Trophoblast cell (in vitro differentiated cells and primary cell): ENCODE results near the gene SCN2B.

Experiments
- DNase-seq, 2 donors: peaks; one replicate each; pipeline ENCODE4 v3.0.0-alpha.2; 2016
- H2AFZ ChIP-seq: 2 replicates; pipeline ENCODE4 v1.6.1; 2013; ENCODE audit warnings: low read length, moderate library complexity, mild to moderate bottlenecking; ENCODE audit not compliant: insufficient read depth, poor library complexity
- H2AK5ac ChIP-seq: 2 replicates; pipeline ENCODE4 v1.6.1; 2013; ENCODE audit warnings: mild to moderate bottlenecking, low read length
- H2BK120ac ChIP-seq: 2 replicates; pipeline ENCODE4 v1.6.1; 2013; ENCODE audit warnings: low read length, mild to moderate bottlenecking, moderate library complexity; ENCODE audit not compliant: insufficient read depth, poor library complexity
- H2BK12ac ChIP-seq: 2 replicates; pipeline ENCODE4 v1.6.1; 2013; ENCODE audit warnings: mild to moderate bottlenecking, low read length, moderate library complexity
- H2BK5ac ChIP-seq: 2 replicates; pipeline ENCODE4 v1.6.1; 2013; ENCODE audit warnings: low read length, low read depth, moderate library complexity, mild to moderate bottlenecking; ENCODE audit not compliant: poor library complexity
- H3K14ac ChIP-seq: 2 replicates; pipeline ENCODE4 v1.6.1; 2013; ENCODE audit warnings: mild to moderate bottlenecking, low read length
- H3K18ac ChIP-seq: 2 replicates; pipeline ENCODE4 v1.6.1; 2013; ENCODE audit warnings: mild to moderate bottlenecking, low read length
- H3K23ac ChIP-seq: 2 replicates; pipeline ENCODE4 v1.6.1; 2013; ENCODE audit warnings: low read length
- H3K27ac ChIP-seq: 2 replicates; pipeline ENCODE4 v1.5.1; 2013; ENCODE audit warnings: low read depth, mild to moderate bottlenecking, inconsistent platforms, low read length, moderate library complexity
- H3K27me3 ChIP-seq: 2 replicates; pipeline ENCODE4 v1.6.1; 2013; ENCODE audit warnings: inconsistent platforms, mild to moderate bottlenecking, low read length, moderate library complexity; ENCODE audit not compliant: insufficient read depth
- H3K36me3 ChIP-seq, 2 experiments: 1 replicate in 1 of 2; 2 replicates in 1 of 2; pipeline ENCODE4 v1.6.1; 2013; ENCODE audit warnings: low read length in 2 of 2, mild to moderate bottlenecking in 2 of 2, moderate library complexity in 1 of 2; ENCODE audit not compliant: insufficient read depth in 2 of 2, control insufficient read depth in 1 of 2
- H3K4ac ChIP-seq: 2 replicates; pipeline ENCODE4 v1.6.1; 2013; ENCODE audit warnings: low read depth, mild to moderate bottlenecking, low read length, moderate library complexity
- H3K4me1 ChIP-seq, 2 experiments: 1 replicate in 1 of 2; 2 replicates in 1 of 2; pipeline ENCODE4 v1.6.1; 2013; ENCODE audit warnings: low read length in 2 of 2, mild to moderate bottlenecking in 2 of 2, moderate library complexity in 1 of 2; ENCODE audit not compliant: insufficient read depth in 2 of 2, control insufficient read depth in 1 of 2
- H3K4me2 ChIP-seq: 2 replicates; pipeline ENCODE4 v1.6.1; 2013; ENCODE audit warnings: inconsistent platforms, mild to moderate bottlenecking, low read length, moderate library complexity
- H3K4me3 ChIP-seq: 2 replicates; pipeline ENCODE4 v1.5.1; 2013; ENCODE audit warnings: mild to moderate bottlenecking, low read depth, low read length, inconsistent platforms
- H3K79me1 ChIP-seq: one replicate; pipeline ENCODE4 v1.6.1; 2013; ENCODE audit warnings: low read length
- H3K79me2 ChIP-seq: 2 replicates; pipeline ENCODE4 v1.6.1; 2013; ENCODE audit warnings: low read length, mild to moderate bottlenecking; ENCODE audit not compliant: control insufficient read depth, insufficient read depth, poor library complexity
- H3K9ac ChIP-seq: 2 replicates; pipeline ENCODE4 v1.6.1; 2013; ENCODE audit warnings: mild to moderate bottlenecking, low read length
- H3K9me3 ChIP-seq: 2 replicates; pipeline ENCODE4 v1.6.1; 2013; ENCODE audit warnings: low read depth, mild to moderate bottlenecking, control low read depth, inconsistent platforms, low read length; ENCODE audit not compliant: insufficient read depth
- H4K12ac ChIP-seq: 2 replicates; pipeline ENCODE4 v1.6.1; 2013; ENCODE audit warnings: low read depth, mild to moderate bottlenecking, low read length, moderate library complexity
- H4K8ac ChIP-seq: 2 replicates; pipeline ENCODE4 v1.6.1; 2013; ENCODE audit warnings: low read depth, mild to moderate bottlenecking, low read length, moderate library complexity
- H4K91ac ChIP-seq: one replicate; pipeline ENCODE4 v1.6.1; 2013; ENCODE audit warnings: low read depth, mild to moderate bottlenecking, low read length, moderate library complexity
- WGBS: extraction: QIAGEN DNeasy Blood & Tissue Kit; methylation state at CpG from one replicate; pipeline ENCODE4 v1.1.7; 2013; ENCODE audit warnings: missing lambda C conversion rate; ENCODE audit not compliant: insufficient read length, insufficient coverage; ENCODE audit errors: extremely low coverage; 5-methylcytosine and 5-hydroxymethylcytosine counted together

Gene SCN2B

DNA sequence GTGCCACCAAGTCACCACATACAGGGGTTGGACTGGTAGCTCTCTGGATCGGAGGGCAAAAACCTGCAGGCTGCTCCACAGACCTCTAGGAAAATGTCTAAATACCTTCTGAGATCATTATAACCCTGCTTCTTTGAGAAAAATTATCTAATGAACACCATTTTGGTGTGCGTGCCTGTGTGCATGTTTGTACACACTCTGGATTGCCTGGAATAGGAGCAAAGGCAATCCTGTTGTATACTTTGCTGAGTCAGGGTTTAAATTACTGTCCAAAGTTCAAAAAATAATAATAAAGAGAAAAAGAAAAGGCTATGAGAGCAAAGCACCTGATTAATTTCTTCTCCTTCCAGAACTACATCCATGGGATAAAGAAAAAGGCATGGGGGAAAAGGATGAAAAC, 37.3 kb upstream of the SCN2B start:
- Histone ChIP-seq H2AFZ (no peak overlapping the region), H3K18ac (no peak overlapping the region), H2AK5ac (no peak overlapping the region), H4K8ac (no peak overlapping the region), H2BK5ac (no peak overlapping the region), H3K27me3 (no peaks in the 10 kb centered on the region), H3K9me3 (no peaks in the 10 kb centered on the region), H3K4me1 (peaks cover 0 to 2% of the 10 kb centered on the region in 2 experiments), H4K91ac (no peak overlapping the region), H3K4me2 (no peak overlapping the region), H2BK12ac (no peak overlapping the region), H3K79me1 (no peaks in the 10 kb centered on the region), H3K4me3 (no peak overlapping the region), H4K12ac (no peak overlapping the region), H3K4ac (no peak overlapping the region), H3K27ac (no peak overlapping the region), H3K14ac (no peak overlapping the region), H3K36me3 (no peaks in the 10 kb centered on the region), H2BK120ac (no peak overlapping the region), H3K9ac (no peak overlapping the region), H3K79me2 (no peaks in the 10 kb centered on the region), H3K23ac (no peak overlapping the region)
- no CpG with 5 or more reads among the region's 2 CpGs for WGBS
- no peak for DNase-seq

GRCh38 chr11:118213201-118213600, 36.8 kb upstream of the SCN2B start:
- no peak overlapping the region for H2BK120ac ChIP-seq
- no peak overlapping the region for H3K9ac ChIP-seq
- no peak overlapping the region for H3K4me3 ChIP-seq
- no peak overlapping the region for H4K12ac ChIP-seq
- WGBS, result no CpG with 5 or more reads among the region's 4 CpGs
- H3K27me3 ChIP-seq, result no peaks in the 10 kb centered on the region
- H2BK5ac ChIP-seq, result no peak overlapping the region
- no peak overlapping the region for H3K23ac ChIP-seq
- no peaks in the 10 kb centered on the region for H3K9me3 ChIP-seq
- H3K79me1 ChIP-seq, result no peaks in the 10 kb centered on the region
- H2AK5ac ChIP-seq, result no peak overlapping the region
- no peaks in the 10 kb centered on the region for H3K36me3 ChIP-seq
- H2AFZ ChIP-seq, result no peak overlapping the region
- H2BK12ac ChIP-seq, result no peak overlapping the region
- peaks cover 0 to 2% of the 10 kb centered on the region in 2 experiments for H3K4me1 ChIP-seq
- DNase-seq, result no peak
- no peak overlapping the region for H3K18ac ChIP-seq
- no peak overlapping the region for H3K4ac ChIP-seq
- H4K8ac ChIP-seq, result no peak overlapping the region
- no peak overlapping the region for H3K4me2 ChIP-seq
- H4K91ac ChIP-seq, result no peak overlapping the region
- H3K14ac ChIP-seq, result no peak overlapping the region
- H3K27ac ChIP-seq, result no peak overlapping the region
- no peaks in the 10 kb centered on the region for H3K79me2 ChIP-seq

GRCh38 chr11:118212781-118213191, 36.3 kb upstream of the SCN2B start:
- no peak overlapping the region for H3K4me3 ChIP-seq
- H3K4me2 ChIP-seq, result no peak overlapping the region
- H3K9me3 ChIP-seq, result no peaks in the 10 kb centered on the region
- H3K27me3 ChIP-seq, result no peaks in the 10 kb centered on the region
- H3K18ac ChIP-seq, result no peak overlapping the region
- no peak overlapping the region for H4K8ac ChIP-seq
- peaks cover 0 to 2% of the 10 kb centered on the region in 2 experiments for H3K4me1 ChIP-seq
- no peak overlapping the region for H3K27ac ChIP-seq
- H2AFZ ChIP-seq, result no peak overlapping the region
- no peak overlapping the region for H3K9ac ChIP-seq
- H2AK5ac ChIP-seq, result no peak overlapping the region
- H3K36me3 ChIP-seq, result no peaks in the 10 kb centered on the region
- no peak overlapping the region for H4K91ac ChIP-seq
- no peak overlapping the region for H3K23ac ChIP-seq
- H3K4ac ChIP-seq, result no peak overlapping the region
- DNase-seq, result no peak
- H2BK5ac ChIP-seq, result no peak overlapping the region
- no CpG with 5 or more reads among the region's 2 CpGs for WGBS
- H3K79me1 ChIP-seq, result no peaks in the 10 kb centered on the region
- no peak overlapping the region for H4K12ac ChIP-seq
- no peaks in the 10 kb centered on the region for H3K79me2 ChIP-seq
- H2BK12ac ChIP-seq, result no peak overlapping the region
- no peak overlapping the region for H2BK120ac ChIP-seq
- H3K14ac ChIP-seq, result no peak overlapping the region

DNA sequence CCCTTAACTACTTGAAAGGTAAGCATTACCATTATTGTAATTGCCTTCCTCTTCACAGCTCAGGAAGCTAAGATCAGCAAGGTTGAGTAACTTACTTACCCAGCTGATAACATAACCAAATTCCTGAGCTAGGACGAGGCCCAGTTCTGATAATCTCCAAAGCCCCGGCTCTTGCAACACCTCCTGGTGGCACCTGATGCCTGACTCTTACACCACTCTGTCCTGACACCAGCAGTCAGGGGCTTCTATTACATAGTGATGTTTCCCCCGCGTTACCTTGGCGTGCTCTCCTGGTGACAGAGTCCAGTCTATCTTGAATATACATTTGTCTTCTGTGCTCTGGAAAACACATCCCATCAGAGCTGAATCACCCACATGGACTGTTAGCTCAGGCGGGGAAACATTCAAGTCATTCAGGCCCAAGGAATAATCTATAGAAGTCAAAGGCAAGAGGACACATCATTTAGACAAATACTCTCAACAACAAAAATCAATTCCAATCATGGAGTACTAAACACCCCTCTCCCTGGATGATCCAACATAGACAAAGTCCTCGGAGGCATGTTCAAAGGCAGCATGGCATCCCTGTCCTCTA, 35.8 kb upstream of the SCN2B start:
- Histone ChIP-seq H2AFZ (no peak overlapping the region), H4K8ac (no peak overlapping the region), H3K4ac (no peak overlapping the region), H3K27ac (no peak overlapping the region), H3K4me1 (peaks cover 0 to 2% of the 10 kb centered on the region in 2 experiments), H2AK5ac (no peak overlapping the region), H3K79me2 (no peaks in the 10 kb centered on the region), H4K12ac (no peak overlapping the region), H4K91ac (no peak overlapping the region), H3K9me3 (no peaks in the 10 kb centered on the region), H3K4me2 (no peak overlapping the region), H3K9ac (no peak overlapping the region), H2BK120ac (no peak overlapping the region), H3K36me3 (no peaks in the 10 kb centered on the region), H2BK5ac (no peak overlapping the region), H2BK12ac (no peak overlapping the region), H3K79me1 (no peaks in the 10 kb centered on the region), H3K4me3 (no peak overlapping the region), H3K18ac (no peak overlapping the region), H3K23ac (no peak overlapping the region), H3K14ac (no peak overlapping the region), H3K27me3 (no peaks in the 10 kb centered on the region)
- no CpG with 5 or more reads among the region's 7 CpGs for WGBS
- peak; percentile 93 to 94 for DNase-seq
